ENCODE measurements around the gene ZNF543. TPM values are rescaled to one million over a fixed set of nuclear protein-coding genes. Genes with fewer than 3 reads are reported as not detected.

ZNF543 gene
- polyA plus RNA-seq, 1 donor from 2014 or later = 9.3 TPM

- TF ChIP-seq POLR2AphosphoS5 (IDR thresholded peaks at IDR 0.05) (no peak), EZH2 (IDR thresholded peaks at IDR 0.05; ENCODE audit: borderline replicate concordance, insufficient read depth, low read length, poor library complexity, severe bottlenecking) (no peak), MXI1 (conservative IDR thresholded peaks at IDR 0.05; ENCODE audit: poor library complexity, severe bottlenecking) (no peak), REST (IDR thresholded peaks at IDR 0.05; ENCODE audit: borderline replicate concordance) (no peak), TAF1 (IDR thresholded peaks at IDR 0.05; ENCODE audit: low read depth) (no peak), SMC3 (conservative IDR thresholded peaks at IDR 0.05; ENCODE audit: poor library complexity) (no peak), RAD21 (conservative IDR thresholded peaks at IDR 0.05) (no peak), CTCF (IDR thresholded peaks at IDR 0.05; ENCODE audit: poor library complexity, severe bottlenecking) (no peak), EP300 (conservative IDR thresholded peaks at IDR 0.05; ENCODE audit: poor library complexity, severe bottlenecking) (no peak)
- Histone ChIP-seq H3K27me3 (ENCODE audit: insufficient read depth, low read depth, low read length) (no peaks in the 10 kb centered on the region), H4K20me1 (ENCODE audit: insufficient read depth) (no peaks in the 10 kb centered on the region), H3F3A (ENCODE audit: insufficient read depth, low read length, poor library complexity, severe bottlenecking) (no peaks in the 10 kb centered on the region), H2AFZ (ENCODE audit: low read depth, low read length) (no peak overlapping the region), H3K4me3 (ENCODE audit: low read length) (no peak overlapping the region), H3K79me2 (replicated peaks; ENCODE audit: insufficient read depth, low read length) (peaks cover 44% of the 10 kb centered on the region), H3K36me3 (ENCODE audit: insufficient read depth, low read length) (peaks cover 42% of the 10 kb centered on the region), H3K4me2 (ENCODE audit: low read length) (no peak overlapping the region), H3K9me3 (ENCODE audit: low read length) (peaks cover 9% of the 10 kb centered on the region), H3K9me2 (ENCODE audit: insufficient read depth, low read length) (no peaks in the 10 kb centered on the region), H3K9ac (ENCODE audit: low read length) (no peak overlapping the region), H3K27ac (ENCODE audit: low read length) (no peak overlapping the region)
Measured at GRCh38 chr19:57292547-57292946, 27.7 kb upstream of the ZNF543 start.

- H3K79me2 ChIP-seq (replicated peaks; ENCODE audit: insufficient read depth, low read length) = peaks cover 36% of the 10 kb centered on the region
- no peak overlapping the region for H3K4me3 ChIP-seq (ENCODE audit: low read length)
- H3K27me3 ChIP-seq (ENCODE audit: insufficient read depth, low read depth, low read length) = no peaks in the 10 kb centered on the region
- H4K20me1 ChIP-seq (ENCODE audit: insufficient read depth) = no peaks in the 10 kb centered on the region
- TF ChIP-seq RAD21 (conservative IDR thresholded peaks at IDR 0.05) (no peak), EP300 (conservative IDR thresholded peaks at IDR 0.05; ENCODE audit: poor library complexity, severe bottlenecking) (no peak), SMC3 (conservative IDR thresholded peaks at IDR 0.05; ENCODE audit: poor library complexity) (no peak), MXI1 (conservative IDR thresholded peaks at IDR 0.05; ENCODE audit: poor library complexity, severe bottlenecking) (no peak), CTCF (IDR thresholded peaks at IDR 0.05; ENCODE audit: poor library complexity, severe bottlenecking) (no peak), REST (IDR thresholded peaks at IDR 0.05; ENCODE audit: borderline replicate concordance) (no peak), TAF1 (IDR thresholded peaks at IDR 0.05; ENCODE audit: low read depth) (no peak), POLR2AphosphoS5 (IDR thresholded peaks at IDR 0.05) (no peak), EZH2 (IDR thresholded peaks at IDR 0.05; ENCODE audit: borderline replicate concordance, insufficient read depth, low read length, poor library complexity, severe bottlenecking) (no peak)
- H3F3A ChIP-seq (ENCODE audit: insufficient read depth, low read length, poor library complexity, severe bottlenecking) = no peaks in the 10 kb centered on the region
- no peak overlapping the region for H3K9ac ChIP-seq (ENCODE audit: low read length)
- no peaks in the 10 kb centered on the region for H3K9me2 ChIP-seq (ENCODE audit: insufficient read depth, low read length)
- no peak overlapping the region for H3K27ac ChIP-seq (ENCODE audit: low read length)
- H3K9me3 ChIP-seq (ENCODE audit: low read length) = peaks cover 9% of the 10 kb centered on the region
- H3K36me3 ChIP-seq (ENCODE audit: insufficient read depth, low read length) = peaks cover 42% of the 10 kb centered on the region
- H3K4me2 ChIP-seq (ENCODE audit: low read length) = no peak overlapping the region
- no peak overlapping the region for H2AFZ ChIP-seq (ENCODE audit: low read depth, low read length)
Measured at GRCh38 chr19:57293719-57294118, 26.6 kb upstream of the ZNF543 start.

Data from neural cell (in vitro differentiated cells).